Measurements from ENCODE around the gene PLXNC1.

GRCh38 chr12:94185801-94186200 is 37.4 kb downstream of the PLXNC1 start:
- TF ChIP-seq, protein P1, sequence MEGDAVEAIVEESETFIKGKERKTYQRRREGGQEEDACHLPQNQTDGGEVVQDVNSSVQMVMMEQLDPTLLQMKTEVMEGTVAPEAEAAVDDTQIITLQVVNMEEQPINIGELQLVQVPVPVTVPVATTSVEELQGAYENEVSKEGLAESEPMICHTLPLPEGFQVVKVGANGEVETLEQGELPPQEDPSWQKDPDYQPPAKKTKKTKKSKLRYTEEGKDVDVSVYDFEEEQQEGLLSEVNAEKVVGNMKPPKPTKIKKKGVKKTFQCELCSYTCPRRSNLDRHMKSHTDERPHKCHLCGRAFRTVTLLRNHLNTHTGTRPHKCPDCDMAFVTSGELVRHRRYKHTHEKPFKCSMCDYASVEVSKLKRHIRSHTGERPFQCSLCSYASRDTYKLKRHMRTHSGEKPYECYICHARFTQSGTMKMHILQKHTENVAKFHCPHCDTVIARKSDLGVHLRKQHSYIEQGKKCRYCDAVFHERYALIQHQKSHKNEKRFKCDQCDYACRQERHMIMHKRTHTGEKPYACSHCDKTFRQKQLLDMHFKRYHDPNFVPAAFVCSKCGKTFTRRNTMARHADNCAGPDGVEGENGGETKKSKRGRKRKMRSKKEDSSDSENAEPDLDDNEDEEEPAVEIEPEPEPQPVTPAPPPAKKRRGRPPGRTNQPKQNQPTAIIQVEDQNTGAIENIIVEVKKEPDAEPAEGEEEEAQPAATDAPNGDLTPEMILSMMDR (IDR thresholded peaks at IDR 0.05): no peak
- TF ChIP-seq POLR2A (IDR thresholded peaks at IDR 0.05): no peak
